GM18511 (cell line): ENCODE measurements around the gene CIART.
"Not testable (repeated sequence)": the region's sequence is repeated elsewhere in the genome, so short reads cannot be mapped to it uniquely, and the experiment has no call there.

Experiments
- ATAC-seq: cut with Tn5 transposase; IDR thresholded peaks from one replicate; pipeline ENCODE4 v1.9.1; 2021; ENCODE audit warnings: mild to moderate bottlenecking, moderate library complexity; ENCODE audit not compliant: unreplicated experiment

Gene CIART, protein sequence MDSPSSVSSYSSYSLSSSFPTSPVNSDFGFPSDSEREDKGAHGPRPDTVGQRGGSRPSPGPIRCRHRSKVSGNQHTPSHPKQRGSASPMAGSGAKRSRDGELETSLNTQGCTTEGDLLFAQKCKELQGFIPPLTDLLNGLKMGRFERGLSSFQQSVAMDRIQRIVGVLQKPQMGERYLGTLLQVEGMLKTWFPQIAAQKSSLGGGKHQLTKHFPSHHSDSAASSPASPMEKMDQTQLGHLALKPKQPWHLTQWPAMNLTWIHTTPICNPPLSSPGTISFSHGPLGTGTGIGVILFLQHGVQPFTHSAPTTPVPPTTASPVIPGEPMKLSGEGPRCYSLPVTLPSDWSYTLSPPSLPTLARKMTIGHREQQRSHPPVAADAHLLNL

DNA sequence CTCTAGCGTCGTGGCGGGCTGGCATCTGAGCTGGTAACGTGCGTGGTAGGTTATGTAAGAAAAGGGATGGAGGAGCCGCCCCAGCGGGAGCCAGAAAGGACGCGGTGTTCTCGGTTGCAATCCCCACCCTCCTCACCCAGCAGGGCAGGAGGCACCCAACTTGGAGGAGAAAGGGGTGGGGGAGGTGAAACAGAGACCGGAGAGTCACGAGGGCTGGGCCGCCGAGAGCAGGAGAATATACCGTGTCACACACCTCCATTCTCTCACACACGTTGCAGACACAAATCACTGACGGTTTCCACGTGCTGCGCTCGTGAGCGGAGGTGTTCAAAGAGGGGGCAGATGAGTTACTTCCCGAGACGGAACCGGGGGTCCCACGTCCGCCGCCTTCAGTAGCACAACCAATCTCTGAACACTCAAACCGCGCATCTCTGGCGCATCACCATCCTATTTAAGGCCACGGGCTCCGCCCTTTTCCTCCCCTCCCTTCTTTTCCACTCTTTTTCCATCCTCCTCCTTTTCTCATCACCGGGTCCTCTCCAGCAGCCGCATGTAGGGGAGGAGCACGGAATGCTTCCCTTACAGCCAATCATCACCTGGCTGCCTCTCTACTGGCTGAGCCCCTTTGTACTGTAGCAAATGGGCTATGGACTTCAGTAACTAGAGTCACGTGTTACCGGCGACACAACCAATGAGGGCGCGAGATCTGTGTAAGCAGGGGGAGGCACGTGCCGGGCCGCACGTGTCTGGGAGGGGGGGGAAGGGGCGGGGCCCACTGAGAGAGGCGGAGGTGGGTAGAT, at the start of gene CIART:
Gene CIART, plus strand, starts transcription at position 797 of the 800 bp plus-strand sequence. CDS start 714 bp downstream, outside the sequence.
- ATAC-seq = peak; percentile 68

DNA sequence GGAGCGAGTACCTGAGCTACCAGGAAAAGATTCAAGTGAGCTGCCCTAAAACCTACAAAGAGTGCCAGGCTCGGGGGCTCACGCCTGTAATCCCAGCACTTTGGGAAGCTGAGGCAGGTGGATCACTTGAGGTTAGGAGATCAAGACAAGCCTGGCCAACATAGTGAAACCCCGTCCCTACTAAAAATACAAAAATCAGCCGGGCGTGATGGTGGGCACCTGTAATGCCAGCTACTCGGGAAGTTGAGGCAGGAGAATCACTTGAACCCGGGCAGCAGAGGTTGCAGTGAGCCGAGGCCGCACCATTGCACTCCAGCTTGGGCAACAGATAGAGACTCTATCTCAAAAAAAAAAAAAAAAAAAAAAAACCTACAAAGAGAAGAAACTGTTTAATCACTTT, 49.4 kb upstream of the CIART start:
- not testable (repeated sequence) for ATAC-seq

DNA sequence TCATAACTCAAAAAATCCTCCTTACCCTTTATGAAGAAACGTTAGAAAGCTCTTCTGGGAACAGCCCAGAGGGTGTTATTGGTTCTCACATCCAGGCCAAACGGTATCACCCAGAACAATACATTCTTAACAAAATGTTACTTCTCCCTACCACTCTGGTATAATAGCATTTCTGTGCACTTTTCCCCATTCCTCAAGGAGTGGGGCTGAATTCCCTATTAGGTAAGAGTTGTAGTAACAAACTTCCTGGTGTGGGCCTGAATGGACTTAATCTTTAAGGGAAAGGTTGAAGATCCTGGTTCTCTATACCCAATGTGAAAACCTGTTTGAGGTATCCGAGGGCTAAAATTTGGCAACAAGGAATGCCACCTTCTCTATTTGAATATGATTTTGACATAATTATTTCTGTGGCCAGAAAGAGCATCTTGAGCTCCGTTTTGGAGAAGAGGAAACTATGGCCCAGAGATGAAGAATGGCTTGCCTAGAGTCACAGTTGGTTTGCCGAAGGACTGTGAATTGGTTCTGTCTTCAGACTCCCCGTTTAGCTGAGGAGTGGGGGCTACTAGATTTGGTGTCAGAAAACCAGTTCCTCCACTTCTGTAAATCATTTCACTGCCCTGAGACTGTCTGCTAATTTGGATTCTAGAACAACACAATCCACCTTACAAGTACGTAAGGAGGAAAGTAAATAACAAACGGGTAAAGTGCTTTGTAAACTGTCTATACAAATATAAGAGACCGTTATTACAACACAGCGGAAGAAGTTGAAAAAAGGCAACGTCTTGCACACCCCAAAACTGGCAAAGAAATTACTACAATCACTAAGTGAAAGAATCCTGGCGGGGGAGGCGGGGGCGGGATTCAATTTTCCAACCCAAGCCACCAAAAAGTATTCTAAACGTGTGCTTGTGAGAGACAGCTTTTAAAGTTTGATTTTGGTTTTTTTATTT, 48.7 kb upstream of the CIART start:
- ATAC-seq = no peak

DNA sequence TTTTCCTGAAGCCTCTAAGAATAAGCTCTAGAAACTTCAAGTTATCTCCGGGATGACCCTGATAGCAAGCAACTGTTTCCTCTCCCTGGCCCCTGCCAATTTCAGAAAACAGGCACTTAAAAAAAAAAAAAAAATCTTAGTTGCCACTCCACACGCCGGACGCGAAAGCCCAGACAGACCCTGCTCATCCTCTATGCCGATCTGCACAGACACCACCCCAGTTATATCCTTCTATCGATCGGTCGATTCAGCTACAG, 48.1 kb upstream of the CIART start:
- ATAC-seq = no peak

DNA sequence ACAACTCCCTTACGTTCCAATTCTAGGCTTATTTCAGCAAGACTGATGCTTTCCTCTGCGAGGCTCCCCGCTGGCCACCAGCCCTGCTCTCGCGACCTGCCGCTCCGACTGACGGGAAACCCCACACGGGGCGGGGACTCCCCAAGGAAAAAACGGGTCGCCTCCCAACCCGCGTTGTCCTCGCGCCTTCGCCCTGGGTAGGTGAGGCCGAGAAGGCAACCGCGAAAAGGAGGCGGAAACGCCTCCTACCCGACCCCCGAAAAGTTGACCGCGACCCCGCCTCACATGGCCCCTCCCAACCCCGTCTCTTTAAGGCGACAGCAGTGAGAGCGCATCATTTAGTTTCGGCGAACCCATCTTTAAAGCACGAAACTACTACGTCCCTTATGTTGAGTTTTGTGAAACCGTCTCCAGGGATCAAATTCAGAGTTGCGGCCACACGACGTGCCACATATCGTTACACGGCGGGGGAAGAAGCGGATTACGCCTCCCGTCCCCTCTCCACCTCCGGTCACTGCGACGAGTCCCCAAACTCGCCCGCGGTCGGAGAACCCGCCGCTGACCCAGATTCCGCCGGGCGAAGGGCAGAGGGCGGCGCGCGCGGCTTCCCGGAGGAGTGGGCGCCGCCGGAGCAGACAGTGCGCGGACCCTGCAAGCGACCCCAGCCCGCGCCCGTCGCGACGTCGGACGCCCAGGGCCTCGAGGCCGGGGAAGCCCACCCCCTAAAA, 47.6 kb upstream of the CIART start:
- peak; percentile 46 for ATAC-seq

DNA sequence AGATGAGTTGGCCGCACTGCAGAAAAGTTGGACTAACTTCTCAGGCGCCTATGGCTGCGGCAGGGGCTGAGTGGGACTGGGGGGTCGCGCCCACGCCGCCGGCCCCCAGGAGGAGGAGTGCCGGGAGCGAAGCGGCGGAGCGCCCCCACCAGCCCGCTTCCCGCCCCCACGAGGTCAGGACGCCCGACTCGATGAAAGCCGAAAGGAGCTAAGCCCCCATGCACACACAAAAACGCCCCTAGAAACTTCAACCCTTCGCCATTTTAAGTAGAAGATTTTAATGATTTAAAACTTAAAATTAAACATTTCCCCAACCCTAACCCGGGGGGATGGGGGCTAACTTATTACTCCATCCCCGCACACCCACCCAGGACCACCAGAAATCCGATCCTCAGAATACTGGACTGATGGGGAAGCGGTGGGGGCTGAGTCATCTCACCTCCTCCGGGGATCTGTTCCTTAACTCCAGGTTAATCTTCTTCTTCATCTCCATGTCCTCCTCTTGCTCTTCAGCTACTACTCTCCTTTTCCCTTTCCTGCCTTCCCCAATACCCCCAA, 47.0 kb upstream of the CIART start:
- ATAC-seq = no peak

DNA sequence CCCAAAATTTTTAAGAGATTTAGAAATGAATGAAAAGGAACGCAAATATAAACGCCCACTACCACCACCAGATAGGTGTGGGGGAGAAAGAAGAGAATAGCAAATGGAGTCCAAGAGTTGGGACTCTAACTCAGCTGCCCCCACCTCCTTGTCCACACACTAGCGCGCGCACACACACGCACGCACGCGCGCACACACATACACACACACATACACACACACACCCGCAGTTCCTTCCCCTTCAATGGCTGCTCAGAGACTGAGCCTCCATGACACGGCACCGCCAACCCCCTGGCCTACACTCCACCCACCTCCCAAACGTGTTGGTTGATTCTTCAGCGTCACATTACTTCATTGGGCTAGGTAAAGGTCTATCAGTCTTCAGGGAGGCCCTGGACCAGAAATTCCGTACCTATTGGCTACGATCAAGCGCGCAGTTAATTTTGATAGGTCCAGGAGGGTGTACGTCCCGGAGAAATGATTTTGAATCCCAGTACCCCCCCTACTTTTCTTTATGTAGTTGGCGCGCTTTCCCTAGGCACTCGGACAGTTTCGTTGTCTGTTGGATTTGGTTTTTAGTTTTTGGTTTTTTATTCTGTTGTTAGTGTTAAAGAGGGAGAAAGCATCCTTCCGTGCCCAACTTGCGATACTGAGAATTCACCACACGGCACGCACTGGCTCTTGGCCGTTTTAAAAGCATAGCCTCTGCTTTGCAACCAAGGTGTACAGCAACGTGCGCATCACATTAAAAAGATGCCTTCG, 46.3 kb upstream of the CIART start, which contains the start of gene ANP32E:
Gene ANP32E, minus strand, starts transcription at position 261 of the 762 bp plus-strand sequence. CDS start 326 bp downstream, outside the sequence.
- peak; percentile 79 for ATAC-seq

DNA sequence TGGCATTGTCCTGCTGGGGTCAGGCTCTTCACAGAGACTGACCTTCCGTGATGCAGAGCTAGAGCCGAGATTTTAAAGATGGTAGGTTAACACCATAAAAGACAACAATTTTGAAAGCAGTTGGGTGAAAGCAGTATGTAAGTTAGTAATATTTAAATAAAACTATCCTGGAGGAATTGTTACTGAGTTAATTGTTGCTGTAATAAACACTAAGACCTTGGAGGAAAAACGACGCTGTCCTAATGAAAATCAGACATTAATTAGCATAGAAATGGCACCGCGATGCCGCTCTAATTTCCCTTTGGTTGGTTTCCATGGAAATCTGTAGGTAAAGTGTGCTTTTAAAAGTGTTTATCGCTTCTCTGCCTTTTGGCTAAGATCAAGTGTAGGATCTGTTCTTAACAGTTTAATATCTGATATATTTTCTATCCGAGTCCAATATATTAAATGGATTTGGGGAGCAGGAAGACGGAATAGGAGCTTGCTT, 45.7 kb upstream of the CIART start:
- no peak for ATAC-seq

DNA sequence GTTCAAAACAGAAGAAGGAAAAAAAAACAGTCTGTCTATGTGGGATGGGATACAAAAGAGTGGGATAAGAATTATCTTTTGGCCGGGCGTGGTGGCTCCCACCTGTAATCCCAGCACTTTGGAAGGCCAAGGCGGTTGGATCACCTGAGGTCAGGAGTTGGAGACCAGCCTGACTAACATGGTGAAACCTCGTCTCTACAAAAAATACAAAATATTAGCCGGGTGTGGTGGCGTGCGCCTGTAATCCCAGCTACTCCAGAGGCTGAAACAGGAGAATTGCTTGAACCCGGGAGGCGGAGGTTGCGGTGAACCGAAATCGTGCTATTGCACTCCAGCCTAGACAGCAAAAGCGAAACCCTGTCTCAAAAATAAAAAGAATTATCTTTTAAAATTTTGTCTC, 45.2 kb upstream of the CIART start:
- not testable (repeated sequence) for ATAC-seq

DNA sequence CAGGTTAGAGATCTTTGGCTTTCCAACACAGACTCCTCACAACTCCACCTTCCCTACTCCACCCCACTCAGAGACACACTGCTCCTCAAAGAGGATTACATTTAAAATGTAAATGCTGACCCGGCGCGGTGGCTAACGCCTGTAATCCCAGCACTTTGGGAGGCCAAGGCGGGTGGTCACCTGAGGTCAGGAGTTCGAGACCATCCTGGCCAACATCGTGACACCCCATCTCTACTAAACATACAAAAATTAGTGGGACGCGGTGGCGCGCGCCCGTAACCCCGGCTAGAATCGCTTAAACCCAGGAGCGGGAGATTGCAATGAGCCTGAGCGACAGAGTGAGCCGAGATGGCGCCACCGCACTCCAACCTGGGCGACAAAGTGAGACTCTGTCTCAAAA, 44.6 kb upstream of the CIART start:
- ATAC-seq = no peak

DNA sequence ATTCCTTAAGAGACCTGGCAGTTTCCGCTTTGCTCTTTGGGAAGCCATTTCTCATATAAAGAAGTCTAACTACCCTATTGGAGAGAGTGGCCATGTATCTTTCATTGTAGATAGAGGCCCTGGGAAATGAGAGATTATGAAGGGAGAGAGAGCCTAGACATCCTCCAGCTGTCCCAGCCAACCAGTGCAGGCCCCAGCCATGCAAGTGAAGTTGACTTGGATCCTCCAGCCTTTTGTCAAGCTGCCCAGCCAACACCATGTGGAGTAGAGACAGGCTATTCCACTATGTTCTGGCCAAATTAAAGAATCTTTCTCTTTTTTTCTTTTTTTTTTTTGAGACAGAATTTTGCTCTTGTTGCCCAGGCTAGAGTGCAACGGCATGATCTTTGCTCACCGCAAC, 39.4 kb upstream of the CIART start:
- no peak for ATAC-seq

DNA sequence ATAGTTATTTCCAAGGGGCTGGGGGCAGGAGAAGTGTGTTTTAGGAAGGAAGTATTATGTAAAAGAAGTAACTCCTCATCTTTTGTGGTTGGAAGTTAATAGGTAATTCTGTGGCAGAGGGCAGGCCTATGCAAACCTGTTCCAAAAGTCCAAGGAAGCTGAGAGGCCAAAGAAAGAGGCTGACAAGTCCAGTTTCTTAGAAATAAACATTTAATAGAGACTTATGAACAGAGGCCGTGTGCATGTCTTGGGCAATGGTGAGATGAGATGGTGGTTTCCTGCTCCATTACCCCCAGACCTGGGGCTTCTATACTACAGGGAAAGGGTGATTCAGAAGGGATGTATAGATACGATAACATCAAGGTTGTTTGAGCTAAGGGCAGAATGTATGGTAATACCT, 32.4 kb upstream of the CIART start:
- no peak for ATAC-seq

DNA sequence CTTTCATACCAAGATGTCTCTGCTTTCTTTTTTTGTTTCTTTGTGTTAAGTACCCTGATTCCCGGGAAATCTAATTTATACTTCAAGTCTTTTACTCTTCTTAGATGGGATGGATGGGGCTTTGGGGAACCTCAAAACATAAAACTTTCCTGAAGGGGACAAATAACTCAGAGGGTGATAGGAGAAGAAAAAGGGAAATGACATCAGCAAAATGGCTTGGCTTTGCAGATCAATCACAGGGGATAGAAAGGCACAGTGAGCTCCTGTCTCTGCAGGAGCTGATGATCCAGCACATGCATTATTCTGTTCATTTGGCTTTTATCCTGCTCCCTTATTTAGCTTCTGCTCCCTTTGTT, 26.2 kb upstream of the CIART start:
- no peak for ATAC-seq

DNA sequence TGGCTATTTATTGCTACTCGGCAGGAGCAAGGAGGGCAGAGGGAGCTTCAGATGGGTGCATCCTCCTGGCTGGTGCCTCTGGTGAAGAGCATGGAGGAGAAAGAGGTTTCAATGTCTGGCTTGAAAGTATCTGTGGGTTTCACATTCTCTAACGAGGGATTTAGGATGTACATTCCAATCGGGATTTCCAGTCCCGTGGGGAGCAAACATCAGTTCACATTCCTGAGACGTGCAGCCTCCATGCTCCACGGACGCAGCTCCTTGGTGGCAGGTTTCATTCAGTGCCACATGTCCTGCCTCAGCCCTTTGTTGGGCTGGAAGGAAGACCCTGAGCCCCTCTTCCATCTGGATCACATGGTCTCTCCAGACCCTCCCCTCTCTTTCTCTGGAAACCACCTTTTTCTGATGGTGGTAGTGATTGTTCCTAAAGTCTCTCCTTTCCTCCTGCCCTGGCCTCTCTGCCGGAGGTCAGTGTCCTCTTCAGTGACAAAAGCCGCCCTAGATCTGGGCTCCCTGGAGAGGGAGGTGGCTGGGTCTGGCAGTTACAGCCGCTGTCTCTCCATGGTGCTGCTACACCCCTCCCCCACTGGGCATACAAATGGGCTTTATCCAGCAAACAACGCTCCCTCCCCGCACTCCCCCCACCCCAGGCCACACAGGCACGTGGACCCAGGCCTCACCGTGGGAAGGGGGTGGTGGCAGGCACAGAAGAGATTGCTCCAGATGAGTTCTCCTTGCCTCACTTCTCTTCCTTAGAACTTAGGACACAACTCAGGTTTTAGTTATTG, 25.6 kb upstream of the CIART start:
- ATAC-seq = no peak

DNA sequence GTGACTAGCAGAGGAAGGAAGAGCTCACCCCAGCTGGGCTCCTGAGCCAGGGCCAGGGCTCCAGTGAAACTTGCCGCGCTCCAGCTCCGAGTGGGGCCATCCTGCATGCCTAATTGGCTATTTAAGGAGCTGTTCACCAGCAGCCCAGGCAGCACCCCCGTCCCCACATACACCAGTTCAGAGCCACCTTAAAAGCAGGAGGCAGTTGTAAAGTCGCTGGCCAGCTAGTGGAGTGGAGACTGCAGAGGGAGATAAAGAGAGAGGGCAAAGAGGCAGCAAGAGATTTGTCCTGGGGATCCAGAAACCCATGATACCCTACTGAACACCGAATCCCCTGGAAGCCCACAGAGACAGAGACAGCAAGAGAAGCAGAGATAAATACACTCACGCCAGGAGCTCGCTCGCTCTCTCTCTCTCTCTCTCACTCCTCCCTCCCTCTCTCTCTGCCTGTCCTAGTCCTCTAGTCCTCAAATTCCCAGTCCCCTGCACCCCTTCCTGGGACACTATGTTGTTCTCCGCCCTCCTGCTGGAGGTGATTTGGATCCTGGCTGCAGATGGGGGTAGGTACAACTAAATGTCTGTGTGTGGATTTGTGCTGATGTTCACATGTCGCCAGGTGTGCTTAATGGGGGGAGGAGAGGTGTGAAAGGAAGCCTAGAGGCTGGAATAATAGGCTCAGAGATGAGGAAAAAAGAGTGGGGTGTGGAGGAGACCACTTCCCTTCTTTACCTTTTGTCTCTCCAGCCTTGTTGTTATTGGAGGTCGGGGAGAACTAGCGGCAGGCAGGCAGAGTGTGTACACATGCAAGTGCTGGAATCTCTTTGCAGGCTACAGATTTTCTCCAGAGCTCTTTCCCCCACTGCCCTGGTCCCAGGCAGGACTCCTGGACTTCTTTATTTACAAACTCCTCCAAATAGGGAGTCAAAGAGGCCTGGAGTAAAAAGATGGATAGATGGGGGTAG, 24.4 kb upstream of the CIART start, which contains the start of gene CA14:
Gene CA14, plus strand, starts transcription at position 151 of the 962 bp plus-strand sequence. Its CDS starts 355 bp downstream, at position 506.
- ATAC-seq = no peak

DNA sequence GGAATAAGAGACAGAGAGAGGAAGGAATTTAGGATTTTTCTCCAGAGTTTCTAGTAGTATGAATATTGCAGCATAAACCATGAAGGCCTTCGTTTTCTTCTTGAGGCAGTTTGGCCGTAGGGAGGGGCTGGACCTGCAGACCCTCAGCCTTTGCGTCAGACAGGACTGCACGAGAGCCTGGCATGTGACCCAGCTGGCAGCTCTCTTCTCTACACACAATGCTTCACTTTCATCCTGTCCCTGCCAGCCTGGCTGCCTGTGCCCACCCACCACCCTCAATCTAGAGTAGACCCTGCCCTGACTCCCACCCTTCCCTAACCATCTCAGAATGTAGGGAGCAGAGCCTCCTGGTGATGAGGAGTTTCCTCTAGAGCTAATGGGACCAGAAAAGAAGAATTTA, 23.1 kb upstream of the CIART start:
- no peak for ATAC-seq
